T follicular helper cell (primary cell): ENCODE measurements around the gene ZNF692.
"Not testable (repeated sequence)": the region's sequence is repeated elsewhere in the genome, so short reads cannot be mapped to it uniquely, and the experiment has no call there.

Experiments
- DNase-seq: peaks from one replicate; pipeline ENCODE4 v3.0.0-alpha.2; 2020; ENCODE audit warnings: low read depth

The ZNF692 gene

DNA sequence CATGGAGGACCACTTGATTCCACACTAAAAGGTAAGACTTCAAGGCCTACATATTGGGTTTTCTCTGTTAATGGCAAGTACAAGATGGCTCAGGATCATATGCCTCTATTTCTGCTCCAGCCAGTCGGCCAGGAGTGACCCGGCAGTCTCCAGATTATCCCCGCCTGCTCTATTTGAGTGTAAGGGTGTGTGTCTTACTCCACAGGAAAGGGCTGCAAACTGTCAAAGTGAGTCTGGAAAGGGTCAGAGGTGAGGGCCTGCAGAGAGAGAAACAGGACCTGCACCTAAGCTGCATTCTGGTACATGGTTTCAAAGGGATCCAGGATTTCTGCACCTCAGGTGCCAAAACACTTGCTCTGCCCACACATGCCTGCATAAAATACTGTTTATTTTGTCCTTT, 9.2 kb downstream of the ZNF692 start:
- no peak for DNase-seq

DNA sequence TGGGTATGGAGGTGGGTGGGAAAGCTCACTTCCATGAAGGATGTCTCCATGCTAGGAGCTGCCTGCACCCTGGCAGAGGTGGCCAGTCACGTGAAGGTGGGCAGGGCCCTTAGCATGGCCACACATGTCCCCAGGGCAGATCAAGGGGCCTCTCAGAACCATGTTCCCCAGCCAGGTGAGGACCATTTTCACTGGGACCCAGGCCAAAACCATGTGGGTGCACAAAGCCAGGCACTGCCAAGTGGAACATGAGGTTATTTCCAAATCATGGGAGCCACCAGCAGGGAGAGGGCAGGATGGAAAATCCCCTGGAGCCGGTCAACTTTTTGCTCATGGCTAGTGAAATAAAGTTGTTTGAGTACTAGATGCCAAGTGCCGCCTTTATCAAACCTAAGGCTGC, 9.7 kb downstream of the ZNF692 start:
- no peak for DNase-seq

DNA sequence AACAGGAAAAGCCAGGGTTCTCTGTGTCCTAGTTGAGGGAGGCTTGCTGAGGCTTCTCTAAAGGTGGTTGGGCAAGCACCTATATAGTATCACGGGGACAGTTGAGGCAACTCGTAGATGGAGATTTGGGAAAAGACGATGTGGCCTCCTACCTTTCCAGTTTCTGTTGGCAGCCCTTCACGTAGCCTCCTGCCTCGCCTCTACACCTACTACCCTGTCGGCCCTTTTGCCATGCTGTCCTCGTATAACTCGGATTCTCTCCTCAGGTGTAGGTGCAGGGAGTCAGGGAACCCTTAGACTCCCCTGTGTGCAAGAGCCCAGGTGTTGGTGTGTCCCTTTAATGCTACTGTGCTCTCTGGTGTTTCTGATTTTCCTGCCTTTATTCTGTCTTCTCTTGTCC, 10.3 kb downstream of the ZNF692 start:
- no peak for DNase-seq

GRCh38 chr1:248847956-248848561, 10.8 kb downstream of the ZNF692 start:
- no peak for DNase-seq

GRCh38 chr1:248847181-248847955, 11.5 kb downstream of the ZNF692 start:
- DNase-seq = no peak

DNA sequence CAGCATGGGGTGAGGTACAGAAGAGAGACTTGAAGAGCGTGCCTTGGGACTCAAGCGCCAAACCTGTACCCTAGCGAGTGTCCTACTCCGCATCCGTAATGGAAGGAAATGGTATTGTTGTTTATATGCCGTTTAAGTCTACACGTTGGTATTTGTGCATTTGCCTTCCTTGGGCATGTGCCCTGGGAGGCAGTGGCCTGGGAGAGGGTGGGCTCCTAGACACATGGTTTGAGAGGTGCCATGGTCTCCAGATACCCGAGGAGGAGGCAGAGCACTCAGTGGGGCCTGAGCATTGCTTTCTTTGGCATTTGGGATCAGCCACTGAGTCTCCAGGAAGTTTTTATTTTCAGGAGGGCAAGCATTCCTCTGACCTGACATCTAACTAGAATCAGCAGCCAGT, 14.4 kb downstream of the ZNF692 start:
- DNase-seq = no peak

DNA sequence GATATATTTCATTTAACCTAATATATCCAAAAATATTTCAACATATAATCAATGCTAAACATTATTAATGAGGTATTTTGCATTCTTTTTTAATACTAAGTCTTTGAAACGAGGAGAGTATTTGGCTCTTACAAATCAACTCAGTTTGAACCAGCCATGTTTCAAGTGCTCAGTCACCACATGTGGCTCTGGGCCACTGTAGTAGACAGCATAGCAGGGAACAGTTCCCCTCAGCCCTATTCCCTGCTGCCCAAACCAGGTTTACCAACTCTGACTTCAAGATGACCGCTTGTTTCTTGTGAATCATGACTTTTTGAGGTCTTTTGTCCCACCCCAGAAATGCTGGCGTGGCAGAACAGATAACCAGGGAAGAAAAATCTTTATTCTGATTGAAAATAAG, 15.2 kb downstream of the ZNF692 start:
- DNase-seq = no peak

- no peak for DNase-seq
These were observed 16.0 kb downstream of the ZNF692 start for GRCh38 chr1:248842781-248843331.

GRCh38 chr1:248841702-248842395, 17.0 kb downstream of the ZNF692 start:
- DNase-seq = no peak

- no peak for DNase-seq
These were observed 17.9 kb downstream of the ZNF692 start for GRCh38 chr1:248840946-248841345.

DNA sequence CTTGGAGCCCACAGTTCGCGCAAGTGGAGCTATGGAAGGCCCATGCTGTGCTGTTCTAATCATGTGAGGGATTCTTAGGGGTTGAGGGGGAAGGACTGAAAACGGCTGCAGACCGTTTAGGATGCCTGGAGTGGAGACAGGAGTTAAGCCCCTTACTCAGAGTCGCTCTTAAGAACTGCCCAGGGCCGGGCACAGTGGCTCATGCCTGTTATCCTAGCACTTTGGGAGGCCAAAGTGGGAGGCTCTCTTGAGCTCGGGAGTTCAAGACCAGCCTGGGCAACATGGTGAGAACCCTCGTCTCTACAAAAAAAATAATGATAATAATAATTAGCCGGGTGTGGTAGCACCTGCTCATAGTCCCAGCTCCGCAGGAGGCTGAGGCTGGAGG, 19.7 kb downstream of the ZNF692 start:
- no peak for DNase-seq

DNA sequence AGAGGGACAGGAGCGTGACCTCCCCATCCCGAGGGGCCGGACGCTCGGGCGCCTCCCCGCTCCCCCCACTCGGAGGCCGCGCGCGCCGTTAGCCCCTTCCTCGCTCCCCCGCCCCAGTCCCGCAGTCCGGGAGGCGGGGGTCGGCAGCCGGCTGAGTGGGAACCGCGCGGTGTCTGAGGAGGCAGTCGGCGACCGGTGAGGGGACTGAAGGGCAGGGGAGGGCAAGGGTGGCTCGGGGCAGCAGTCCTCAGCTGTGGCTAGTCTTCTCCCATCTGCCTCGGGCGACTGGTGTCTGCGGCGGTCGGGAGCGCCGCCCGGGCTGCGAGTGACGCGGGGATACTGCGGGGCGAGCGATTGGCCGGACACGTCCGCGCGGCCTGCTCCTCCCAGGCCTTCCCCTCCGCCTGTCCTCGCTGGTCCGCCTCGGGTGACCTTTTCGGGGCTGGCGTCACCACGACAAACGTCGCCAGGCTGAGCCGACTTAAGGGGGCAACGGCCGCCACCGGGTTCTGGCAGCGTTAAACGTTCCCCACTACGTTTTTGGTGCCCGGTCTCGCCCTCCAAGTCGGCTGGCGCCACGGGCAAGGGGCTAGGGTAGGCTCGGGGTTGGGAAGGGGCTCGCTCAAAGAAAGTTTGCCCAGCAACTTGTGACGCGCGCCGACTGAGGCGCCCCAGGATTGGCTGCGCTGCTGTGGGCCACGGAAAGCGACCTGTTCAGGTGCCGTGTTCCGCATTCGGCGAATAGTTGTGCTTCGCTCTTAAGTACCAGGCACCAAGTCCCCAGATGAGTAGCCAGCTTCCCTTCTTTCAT, 20.3 kb downstream of the ZNF692 start:
- DNase-seq = peak; percentile 81

- DNase-seq = peak; percentile 91
These were observed 21.0 kb downstream of the ZNF692 start, which contains the start of gene ZNF672 for GRCh38 chr1:248837781-248838356. Gene ZNF672 (plus strand): TSS chr1:248838224. CDS start chr1:248847275, 9,051 bp downstream.

DNA sequence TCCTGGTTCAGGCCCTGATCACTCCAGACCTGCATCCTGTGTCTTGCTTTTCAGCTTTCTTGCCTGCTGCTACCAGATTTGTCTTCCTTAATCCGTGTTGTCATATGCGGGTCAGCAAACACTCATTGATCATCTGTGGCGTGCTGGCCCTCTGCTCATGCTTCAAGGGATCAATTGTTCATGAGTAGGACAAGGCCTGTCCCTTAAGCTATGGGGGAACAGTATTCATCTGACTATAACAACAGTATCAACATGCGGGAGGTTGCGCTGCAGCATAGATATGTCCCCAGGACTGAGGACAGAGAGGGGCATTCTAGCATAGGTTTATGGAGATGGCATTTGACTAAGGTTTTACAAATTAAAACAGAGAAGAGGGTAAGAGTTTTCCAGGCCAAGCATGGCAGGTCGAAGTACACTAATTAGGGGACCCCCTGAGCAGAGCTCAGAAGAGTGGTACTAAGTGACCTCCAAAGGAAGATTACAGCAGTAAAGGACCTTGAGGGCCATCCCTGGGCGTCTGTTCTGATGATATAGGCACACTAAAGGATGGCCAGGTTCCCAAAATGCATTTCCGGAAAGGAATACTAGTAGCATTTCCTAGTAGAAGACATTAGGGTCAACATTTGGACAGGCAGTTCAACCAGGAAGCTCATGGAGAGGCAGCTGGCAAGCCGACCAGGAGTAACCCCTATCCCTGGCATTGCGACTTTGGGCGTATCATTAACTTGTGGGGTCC, 21.7 kb downstream of the ZNF692 start:
- DNase-seq = no peak

GRCh38 chr1:248834343-248834940, 24.4 kb downstream of the ZNF692 start:
- DNase-seq = no peak

- no peak for DNase-seq
These were observed 27.0 kb downstream of the ZNF692 start for GRCh38 chr1:248831842-248832241.

- not testable (repeated sequence) for DNase-seq
These were observed 28.2 kb downstream of the ZNF692 start for GRCh38 chr1:248830718-248831017.

- no peak for DNase-seq
These were observed 30.0 kb downstream of the ZNF692 start for GRCh38 chr1:248828845-248829244.

DNA sequence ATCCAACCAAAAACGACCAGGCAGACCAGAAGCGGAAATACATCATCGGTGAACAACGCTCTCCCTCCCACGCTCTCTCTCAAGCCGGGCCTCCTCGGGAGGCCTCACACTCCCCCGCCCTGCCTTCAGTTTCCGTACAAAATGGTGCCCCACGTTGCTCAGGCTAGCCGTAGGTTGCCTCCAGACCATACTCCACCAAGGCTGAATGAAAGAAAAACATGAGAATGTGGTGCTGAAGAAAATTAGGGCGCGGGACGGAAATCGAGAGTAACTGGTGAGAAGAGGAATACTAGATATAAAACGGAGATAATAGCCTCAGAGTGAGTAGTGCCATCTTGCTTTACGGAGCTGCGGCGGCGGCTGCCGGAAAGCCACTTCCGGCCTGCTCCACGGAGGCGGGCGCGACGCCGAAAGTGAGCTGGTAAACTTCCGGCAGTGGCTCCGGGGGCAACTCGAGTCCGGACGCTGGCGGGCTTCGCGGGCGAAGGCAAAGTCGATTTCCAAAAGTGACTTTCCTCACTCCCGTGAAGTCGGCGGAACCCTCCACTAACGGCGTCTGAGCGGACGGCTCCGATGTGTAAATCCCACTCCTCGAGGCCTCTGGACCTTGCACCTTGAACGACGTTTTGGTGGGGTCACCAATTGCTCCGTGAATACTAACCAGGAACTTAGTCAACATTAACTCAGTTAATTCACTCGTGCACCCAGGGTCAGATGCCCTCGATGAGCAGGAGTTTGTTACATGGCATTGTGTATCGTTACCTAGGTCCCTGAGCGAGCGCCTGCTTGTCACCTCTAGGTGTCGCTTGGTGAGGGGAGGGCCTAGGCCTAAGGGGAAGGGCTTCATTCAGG, 32.8 kb downstream of the ZNF692 start, which contains the start of gene SH3BP5L:
Gene SH3BP5L (minus strand): TSS at position 7 of the 852 bp plus-strand sequence. CDS start 980 bp downstream, outside the sequence.
- peak; percentile 83 for DNase-seq

- no peak for DNase-seq
These were observed 33.3 kb downstream of the ZNF692 start for GRCh38 chr1:248825573-248825908.
